HL-60 (cell line): Measurements from ENCODE around the gene DNAJC6.

Experiments
- DNase-seq, 2 experiments: peaks; one replicate each; pipeline ENCODE4 v3.0.0-alpha.2; 2010 to 2020; ENCODE audit warnings: low read depth in 1 of 2, low spot score in 1 of 2
- H3K27ac ChIP-seq: fragments of 250-450 bp; sonication (Bioruptor Pico); replicated peaks from 2 replicates; pipeline ENCODE4 v1.5.1; 2020; ENCODE audit warnings: mild to moderate bottlenecking, moderate library complexity
- H3K27me3 ChIP-seq: fragments of 250-450 bp; sonication (Bioruptor Pico); 2 replicates; pipeline ENCODE4 v1.5.1; 2021; ENCODE audit warnings: mild to moderate bottlenecking, moderate library complexity; ENCODE audit not compliant: insufficient read depth, poor library complexity, severe bottlenecking
- H3K4me3 ChIP-seq: replicated peaks from 2 replicates; pipeline ENCODE4 v1.5.1; 2011; ENCODE audit warnings: mild to moderate bottlenecking, control low read depth, low read length; ENCODE audit not compliant: insufficient read depth
- GABPA ChIP-seq: IDR thresholded peaks from 2 replicates; pipeline ENCODE4 v1.6.1; 2012; ENCODE audit warnings: low read depth
- POLR2AphosphoS5 ChIP-seq: IDR thresholded peaks from 2 replicates; pipeline ENCODE4 v1.6.1; 2012; ENCODE audit warnings: low read depth
- SPI1 ChIP-seq: IDR thresholded peaks from 2 replicates; pipeline ENCODE4 v1.6.1; 2012; ENCODE audit warnings: low read depth, mild to moderate bottlenecking, borderline replicate concordance
- TF ChIP-seq, protein P1 (sequence below): IDR thresholded peaks from one replicate; pipeline ENCODE4 v1.5.1; 2011; ENCODE audit warnings: low read length, control low read depth, inconsistent platforms; ENCODE audit not compliant: insufficient read depth
- TF ChIP-seq, protein P2 (sequence below): IDR thresholded peaks from 2 replicates; pipeline ENCODE4 v1.6.1; 2012; ENCODE audit warnings: low read depth; ENCODE audit not compliant: insufficient replicate concordance

DNAJC6 gene

DNA sequence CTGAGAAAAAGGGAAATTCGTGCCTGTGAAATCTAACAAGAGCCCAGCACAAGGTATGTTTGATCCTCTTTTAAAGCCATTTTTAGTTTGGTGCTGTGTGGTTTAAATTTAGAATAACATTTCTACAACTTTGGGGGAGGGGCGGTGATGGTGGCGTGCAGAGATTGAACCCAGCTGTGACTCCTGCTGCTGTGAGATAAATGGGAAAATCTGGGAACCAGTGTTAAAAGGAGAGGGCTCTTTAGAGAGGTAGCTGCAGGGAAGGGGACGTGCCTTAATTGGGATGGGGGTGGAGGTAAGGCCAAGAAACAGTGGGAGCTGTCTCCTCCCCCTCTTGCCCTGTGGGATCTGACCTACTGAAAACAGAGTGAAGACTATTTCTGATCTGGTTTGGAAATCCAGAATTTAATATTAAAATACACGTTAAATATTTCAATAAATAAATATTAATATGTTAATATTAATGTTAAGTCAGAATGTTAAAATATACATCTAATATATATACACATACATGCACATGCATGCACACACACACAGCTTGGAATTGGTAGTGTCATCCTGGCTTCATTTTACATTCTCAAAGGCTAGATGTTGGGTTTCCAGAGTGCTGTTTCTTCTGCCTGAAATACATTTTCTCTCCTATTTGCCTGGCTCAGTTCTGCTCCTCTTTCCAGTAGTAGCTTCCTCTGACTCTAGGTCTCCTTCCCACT is 30.1 kb upstream of the DNAJC6 start:
- Histone ChIP-seq H3K27ac (no peak overlapping the region), H3K4me3 (no peak overlapping the region), H3K27me3 (no peaks in the 10 kb centered on the region)
- TF ChIP-seq GABPA (no peak), SPI1 (no peak), POLR2AphosphoS5 (no peak)
- TF ChIP-seq, protein P1, sequence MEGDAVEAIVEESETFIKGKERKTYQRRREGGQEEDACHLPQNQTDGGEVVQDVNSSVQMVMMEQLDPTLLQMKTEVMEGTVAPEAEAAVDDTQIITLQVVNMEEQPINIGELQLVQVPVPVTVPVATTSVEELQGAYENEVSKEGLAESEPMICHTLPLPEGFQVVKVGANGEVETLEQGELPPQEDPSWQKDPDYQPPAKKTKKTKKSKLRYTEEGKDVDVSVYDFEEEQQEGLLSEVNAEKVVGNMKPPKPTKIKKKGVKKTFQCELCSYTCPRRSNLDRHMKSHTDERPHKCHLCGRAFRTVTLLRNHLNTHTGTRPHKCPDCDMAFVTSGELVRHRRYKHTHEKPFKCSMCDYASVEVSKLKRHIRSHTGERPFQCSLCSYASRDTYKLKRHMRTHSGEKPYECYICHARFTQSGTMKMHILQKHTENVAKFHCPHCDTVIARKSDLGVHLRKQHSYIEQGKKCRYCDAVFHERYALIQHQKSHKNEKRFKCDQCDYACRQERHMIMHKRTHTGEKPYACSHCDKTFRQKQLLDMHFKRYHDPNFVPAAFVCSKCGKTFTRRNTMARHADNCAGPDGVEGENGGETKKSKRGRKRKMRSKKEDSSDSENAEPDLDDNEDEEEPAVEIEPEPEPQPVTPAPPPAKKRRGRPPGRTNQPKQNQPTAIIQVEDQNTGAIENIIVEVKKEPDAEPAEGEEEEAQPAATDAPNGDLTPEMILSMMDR, result no peak
- TF ChIP-seq, protein P2, sequence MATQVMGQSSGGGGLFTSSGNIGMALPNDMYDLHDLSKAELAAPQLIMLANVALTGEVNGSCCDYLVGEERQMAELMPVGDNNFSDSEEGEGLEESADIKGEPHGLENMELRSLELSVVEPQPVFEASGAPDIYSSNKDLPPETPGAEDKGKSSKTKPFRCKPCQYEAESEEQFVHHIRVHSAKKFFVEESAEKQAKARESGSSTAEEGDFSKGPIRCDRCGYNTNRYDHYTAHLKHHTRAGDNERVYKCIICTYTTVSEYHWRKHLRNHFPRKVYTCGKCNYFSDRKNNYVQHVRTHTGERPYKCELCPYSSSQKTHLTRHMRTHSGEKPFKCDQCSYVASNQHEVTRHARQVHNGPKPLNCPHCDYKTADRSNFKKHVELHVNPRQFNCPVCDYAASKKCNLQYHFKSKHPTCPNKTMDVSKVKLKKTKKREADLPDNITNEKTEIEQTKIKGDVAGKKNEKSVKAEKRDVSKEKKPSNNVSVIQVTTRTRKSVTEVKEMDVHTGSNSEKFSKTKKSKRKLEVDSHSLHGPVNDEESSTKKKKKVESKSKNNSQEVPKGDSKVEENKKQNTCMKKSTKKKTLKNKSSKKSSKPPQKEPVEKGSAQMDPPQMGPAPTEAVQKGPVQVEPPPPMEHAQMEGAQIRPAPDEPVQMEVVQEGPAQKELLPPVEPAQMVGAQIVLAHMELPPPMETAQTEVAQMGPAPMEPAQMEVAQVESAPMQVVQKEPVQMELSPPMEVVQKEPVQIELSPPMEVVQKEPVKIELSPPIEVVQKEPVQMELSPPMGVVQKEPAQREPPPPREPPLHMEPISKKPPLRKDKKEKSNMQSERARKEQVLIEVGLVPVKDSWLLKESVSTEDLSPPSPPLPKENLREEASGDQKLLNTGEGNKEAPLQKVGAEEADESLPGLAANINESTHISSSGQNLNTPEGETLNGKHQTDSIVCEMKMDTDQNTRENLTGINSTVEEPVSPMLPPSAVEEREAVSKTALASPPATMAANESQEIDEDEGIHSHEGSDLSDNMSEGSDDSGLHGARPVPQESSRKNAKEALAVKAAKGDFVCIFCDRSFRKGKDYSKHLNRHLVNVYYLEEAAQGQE, result no peak
- no peak for DNase-seq

DNA sequence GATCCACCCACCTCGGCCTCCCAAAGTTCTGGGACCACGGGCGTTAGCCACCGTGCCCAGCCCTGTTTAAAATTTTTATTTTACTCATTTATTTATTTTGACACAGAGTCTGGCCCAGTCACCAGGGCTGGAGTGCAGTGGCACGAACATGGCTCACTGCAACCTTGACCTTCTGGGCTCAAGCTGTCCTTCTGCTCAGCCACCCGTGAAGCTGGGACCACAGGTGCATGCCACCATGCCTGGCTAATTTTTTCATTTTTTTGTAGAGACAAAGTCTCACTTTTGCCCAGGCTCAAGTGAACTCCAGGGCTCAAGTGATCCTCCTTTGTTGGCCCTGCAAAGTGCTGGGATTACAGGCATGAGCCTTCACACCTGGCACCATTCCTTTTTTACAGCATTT is 27.5 kb upstream of the DNAJC6 start:
- TF ChIP-seq, protein P1, result no peak
- TF ChIP-seq POLR2AphosphoS5, result no peak
- no peak for TF ChIP-seq SPI1
- TF ChIP-seq, protein P2, result no peak
- no peak for TF ChIP-seq GABPA
- H3K4me3 ChIP-seq, result no peak overlapping the region
- no peak for DNase-seq
- H3K27me3 ChIP-seq, result no peaks in the 10 kb centered on the region
- no peak overlapping the region for H3K27ac ChIP-seq

DNA sequence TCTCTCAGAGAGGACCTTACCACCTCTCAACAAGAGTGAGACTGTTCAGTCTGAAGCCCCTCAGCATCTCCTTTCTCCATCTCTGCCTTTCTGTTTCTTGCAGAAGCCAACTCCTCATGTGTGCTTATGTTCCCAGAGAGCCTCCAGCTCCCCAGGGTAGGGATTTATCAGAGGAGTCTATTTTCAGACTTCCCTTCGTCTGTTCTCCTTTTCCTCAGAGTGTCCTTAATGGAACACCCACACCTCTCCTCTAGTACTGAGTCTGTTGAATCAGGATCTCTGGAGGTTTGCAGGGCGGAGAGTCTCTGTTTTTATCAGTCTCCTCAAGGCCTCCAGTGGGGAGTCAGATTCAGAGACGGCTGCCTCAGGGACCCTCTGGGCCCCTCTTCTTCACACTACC is 25.1 kb upstream of the DNAJC6 start:
- TF ChIP-seq, protein P2, result no peak
- TF ChIP-seq SPI1 (no peak), POLR2AphosphoS5 (no peak), GABPA (no peak)
- TF ChIP-seq, protein P1, result no peak
- H3K4me3 ChIP-seq, result no peak overlapping the region
- no peak for DNase-seq
- no peak overlapping the region for H3K27ac ChIP-seq
- no peaks in the 10 kb centered on the region for H3K27me3 ChIP-seq
